HG03039 (cell line): ENCODE data around the gene DDO.

Experiments used
- ATAC-seq: cut with Tn5 transposase; IDR thresholded peaks from one replicate; pipeline ENCODE4 v1.9.1; 2021; ENCODE audit warnings: mild to moderate bottlenecking, moderate library complexity; ENCODE audit not compliant: unreplicated experiment

The DDO gene

GRCh38 chr6:110421749-110422443 is 6.5 kb upstream of the DDO start:
- no peak for ATAC-seq

- no peak for ATAC-seq
These were observed 3.8 kb upstream of the DDO start for GRCh38 chr6:110419028-110419739.

- ATAC-seq: no peak
These were observed 3.2 kb upstream of the DDO start for GRCh38 chr6:110418594-110418993.

DNA sequence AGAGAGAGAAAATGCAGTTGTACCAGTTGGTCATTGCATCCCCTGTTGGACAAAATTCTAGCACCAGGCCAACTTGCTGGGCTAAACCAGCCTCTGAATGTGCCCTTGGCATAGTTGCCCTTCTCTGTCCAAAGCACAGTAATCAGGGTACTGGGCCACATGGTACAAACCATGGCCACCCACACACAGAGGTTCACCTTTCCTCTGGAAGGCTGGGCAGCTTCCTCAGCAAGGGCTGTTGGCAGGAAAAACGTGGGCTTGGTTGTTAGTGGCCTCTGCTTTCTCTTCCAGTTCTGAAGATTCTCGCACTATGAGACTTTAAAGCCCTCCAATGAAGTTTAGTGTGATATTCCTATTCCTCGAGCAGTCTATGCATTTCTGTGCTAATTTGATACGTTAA is 706 bp downstream of the DDO start:
- no peak for ATAC-seq

GRCh38 chr6:110412360-110412759 is 3.0 kb downstream of the DDO start:
- ATAC-seq: no peak

DNA sequence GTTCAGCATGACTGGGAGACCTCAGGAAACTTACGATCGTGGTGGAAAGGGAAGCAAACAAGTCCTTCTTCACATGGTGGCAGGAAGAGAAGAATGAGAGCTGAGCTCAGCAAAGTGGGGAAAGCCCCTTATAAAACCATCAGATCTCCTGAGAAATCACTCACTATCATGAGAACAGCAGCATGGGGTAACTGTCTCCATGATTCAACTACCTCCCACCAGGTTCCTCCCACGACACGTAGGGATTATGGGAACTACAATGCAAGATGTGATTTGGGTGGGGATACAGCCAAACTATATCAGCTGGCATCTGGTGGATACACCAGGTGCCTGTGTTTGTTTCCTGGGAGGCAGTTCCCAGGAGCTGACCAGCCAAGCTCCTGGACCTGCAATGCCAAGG is 4.9 kb downstream of the DDO start:
- ATAC-seq: no peak

DNA sequence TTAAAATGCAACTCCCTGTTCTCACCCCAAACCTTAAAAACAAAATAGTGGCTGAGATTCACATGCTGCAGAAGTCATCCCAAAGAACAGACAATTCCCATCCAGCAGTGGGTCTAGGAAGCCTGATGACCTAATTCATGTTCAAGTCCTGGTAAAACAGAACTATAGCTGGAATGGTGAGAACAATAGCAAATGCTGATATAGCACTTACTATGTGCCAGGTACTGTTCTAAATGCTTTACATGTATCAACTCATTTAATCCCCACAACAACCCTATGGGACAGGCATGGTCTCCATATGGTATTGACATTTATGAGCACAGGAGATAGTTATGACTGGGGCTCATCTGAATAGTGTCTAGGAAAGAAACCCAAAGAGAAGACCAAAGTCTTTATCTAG is 5.6 kb downstream of the DDO start:
- no peak for ATAC-seq

GRCh38 chr6:110408901-110409300 is 6.5 kb downstream of the DDO start:
- ATAC-seq: no peak

GRCh38 chr6:110404607-110405006 is 10.8 kb downstream of the DDO start:
- no peak for ATAC-seq

DNA sequence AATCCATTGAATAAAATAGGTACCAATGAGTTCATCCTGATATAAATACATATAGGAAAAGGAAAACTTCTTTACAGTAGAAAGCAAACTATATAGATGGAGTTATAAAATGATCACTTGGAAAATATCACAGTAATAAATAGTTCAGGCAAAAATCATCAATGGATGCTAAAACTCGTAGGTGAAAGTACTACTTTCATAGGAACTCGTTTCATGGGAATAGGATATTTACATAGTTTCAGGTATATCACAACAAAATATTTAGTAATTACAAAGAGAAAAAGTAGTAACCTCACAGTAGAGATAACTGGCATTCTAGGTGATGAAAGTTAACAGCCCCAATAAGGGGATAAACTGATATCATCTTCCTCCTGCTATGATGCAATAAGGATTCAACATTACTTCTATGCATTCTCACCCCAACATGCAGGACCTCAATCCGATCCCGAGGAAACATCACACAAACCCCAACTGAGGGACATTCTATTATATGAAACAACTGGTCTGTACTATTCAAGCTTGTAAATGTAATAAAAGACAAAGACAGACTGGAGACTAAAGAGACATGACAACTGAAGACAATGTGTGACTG is 13.7 kb downstream of the DDO start:
- no peak for ATAC-seq

DNA sequence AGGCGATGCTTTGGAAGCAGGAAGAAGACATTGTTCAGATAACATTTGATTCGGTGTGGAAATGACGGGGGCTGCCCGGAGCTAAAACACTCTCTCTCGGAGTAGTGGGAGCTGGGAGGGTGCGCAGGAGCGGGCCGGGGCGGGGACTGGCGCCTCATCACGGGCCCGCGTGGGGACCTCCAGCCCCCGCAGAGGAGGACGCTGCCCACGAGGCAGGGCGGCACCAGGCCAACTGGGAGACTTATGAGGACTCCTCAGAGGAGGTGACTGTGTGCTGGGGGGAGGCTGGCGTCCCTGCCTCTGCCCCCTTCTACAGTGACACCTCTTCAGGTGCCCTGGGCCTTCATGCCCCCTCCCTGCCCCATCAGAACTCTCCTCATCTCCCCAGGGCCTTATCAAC is 15.2 kb downstream of the DDO start:
- ATAC-seq: no peak

GRCh38 chr6:110399219-110400071 is 15.9 kb downstream of the DDO start:
- no peak for ATAC-seq

- no peak for ATAC-seq
These were observed 16.6 kb downstream of the DDO start for GRCh38 chr6:110398778-110399177.

- no peak for ATAC-seq
These were observed 20.2 kb downstream of the DDO start for GRCh38 chr6:110395221-110395620.

- ATAC-seq: no peak
These were observed 21.0 kb downstream of the DDO start for GRCh38 chr6:110394409-110394808.

DNA sequence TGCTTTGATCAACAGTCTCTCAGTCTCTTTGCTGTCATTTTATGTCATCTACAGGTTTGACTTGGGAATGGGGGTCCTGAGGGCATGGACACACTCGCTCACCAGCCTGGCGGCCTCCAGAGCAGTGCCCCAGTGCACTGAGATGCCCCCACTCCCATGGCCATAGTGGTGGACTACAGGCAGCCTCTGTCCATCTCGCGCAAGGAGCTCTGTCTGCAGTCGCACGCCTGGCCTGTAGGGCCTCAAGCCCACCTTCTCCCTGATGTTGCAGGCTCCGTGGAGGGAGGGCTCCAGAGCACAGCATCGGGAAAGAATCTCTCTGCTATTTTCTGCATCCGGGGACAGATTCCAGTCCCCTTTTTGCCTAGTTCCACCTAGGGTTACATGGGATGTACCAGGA is 22.6 kb downstream of the DDO start:
- no peak for ATAC-seq

DNA sequence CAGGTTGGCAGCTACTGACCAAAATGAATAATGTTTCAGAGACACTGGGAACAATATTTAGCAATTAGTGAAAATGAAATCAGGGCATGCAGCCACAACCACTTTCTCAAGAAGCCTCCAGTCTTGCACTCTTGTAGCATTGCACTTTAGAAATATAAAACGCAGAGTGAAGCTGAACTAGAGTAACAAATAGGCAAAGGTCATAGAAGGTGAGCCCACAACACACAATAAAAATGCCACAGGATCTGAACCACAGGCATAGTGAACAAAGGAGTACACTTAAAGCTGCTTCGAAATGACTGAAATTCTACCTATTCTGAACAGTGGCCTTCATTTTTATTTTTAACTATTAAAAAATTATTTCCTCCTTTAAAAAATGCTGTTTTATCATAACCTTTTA is 25.0 kb downstream of the DDO start:
- ATAC-seq: no peak

DNA sequence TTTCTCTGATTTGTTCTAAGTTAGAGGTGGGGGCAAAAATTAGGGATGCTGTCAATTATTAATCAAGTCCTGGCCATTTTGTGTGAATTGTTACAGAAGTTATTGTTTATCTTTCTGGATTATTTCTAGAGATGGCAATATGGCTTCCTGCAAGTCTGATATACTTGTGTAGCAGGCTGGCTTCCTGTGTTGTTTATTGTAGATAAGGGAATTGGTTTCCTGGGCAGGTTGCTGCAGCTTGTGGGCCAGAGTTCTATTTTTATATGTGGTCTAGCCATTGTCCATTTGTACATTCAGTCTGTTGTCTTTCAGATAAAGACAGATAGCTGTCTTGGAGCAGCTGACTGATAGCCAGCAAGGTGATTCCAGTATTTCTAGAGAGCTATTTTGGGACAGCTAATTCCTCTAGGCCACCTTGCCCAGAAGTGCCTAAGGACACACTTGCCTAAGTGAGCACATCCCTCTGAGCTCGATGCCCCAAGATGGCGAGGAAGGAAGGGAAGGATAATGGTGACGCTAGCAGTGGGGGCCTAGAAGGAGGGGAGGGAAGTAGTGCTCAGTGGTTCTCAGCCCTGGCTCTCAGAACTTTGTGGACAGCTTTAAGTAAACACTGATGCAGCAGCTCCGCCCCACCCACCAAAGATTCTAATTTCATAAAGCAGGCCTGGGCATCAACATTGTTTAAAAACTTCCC is 25.5 kb downstream of the DDO start:
- ATAC-seq: no peak

GRCh38 chr6:110387986-110388385 is 27.4 kb downstream of the DDO start:
- ATAC-seq: no peak

DNA sequence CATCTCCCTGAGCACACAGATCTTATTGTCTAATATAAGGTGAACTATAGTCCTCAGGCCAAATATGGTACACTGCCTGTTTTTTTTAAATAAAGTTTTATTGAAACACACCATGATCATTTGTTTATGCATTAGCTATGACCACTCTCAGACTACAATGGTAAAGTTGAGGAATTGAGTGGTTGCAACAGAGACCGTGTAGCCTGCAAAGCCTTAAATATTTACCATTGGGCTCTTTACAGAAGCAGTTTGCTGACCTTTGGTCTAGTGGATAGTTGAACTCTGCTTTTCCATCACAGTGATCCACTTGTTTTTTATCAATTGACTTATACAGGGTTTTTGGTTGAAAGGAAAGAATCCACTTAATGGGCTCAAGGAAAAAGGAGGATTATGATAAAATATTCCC is 29.9 kb downstream of the DDO start:
- ATAC-seq: no peak

GRCh38 chr6:110378552-110378951 is 36.8 kb downstream of the DDO start:
- ATAC-seq: no peak
